ENCODE measurements around the gene TMC2. TPM values are rescaled to one million over a fixed set of nuclear protein-coding genes. Genes with fewer than 3 reads are reported as not detected.
"Not testable (repeated sequence)": the region's sequence is repeated elsewhere in the genome, so short reads cannot be mapped to it uniquely, and the experiment has no call there.

Gene TMC2
- total RNA-seq, 1 donor from 2014 or later, result not detected

- Histone ChIP-seq H3K27ac (replicated peaks) (no peak overlapping the region), H3K4me3 (no peak overlapping the region), H3K27me3 (ENCODE audit: low read depth) (no peaks in the 10 kb centered on the region), H3K36me3 (no peaks in the 10 kb centered on the region), H3K9me3 (replicated peaks) (no peaks in the 10 kb centered on the region), H3K4me1 (no peaks in the 10 kb centered on the region)
- DNase-seq, result no peak
- TF ChIP-seq CTCF (IDR thresholded peaks at IDR 0.05; ENCODE audit: borderline replicate concordance), result no peak
- intact Hi-C loops (cut with micrococcal nuclease), result no loop called here
Measured at GRCh38 chr20:2672446-2672845, 136.1 kb downstream of the TMC2 start.

- H3K27ac ChIP-seq (replicated peaks), result no peak overlapping the region
- no peaks in the 10 kb centered on the region for H3K36me3 ChIP-seq
- H3K4me1 ChIP-seq, result no peaks in the 10 kb centered on the region
- intact Hi-C loops (cut with micrococcal nuclease), result no loop called here
- H3K4me3 ChIP-seq, result no peak overlapping the region
- no peaks in the 10 kb centered on the region for H3K27me3 ChIP-seq (ENCODE audit: low read depth)
- no peak for TF ChIP-seq CTCF (IDR thresholded peaks at IDR 0.05; ENCODE audit: borderline replicate concordance)
- no peak for DNase-seq
- H3K9me3 ChIP-seq (replicated peaks), result no peaks in the 10 kb centered on the region
Measured at GRCh38 chr20:2673453-2673852, 137.1 kb downstream of the TMC2 start.

- Histone ChIP-seq H3K27me3 (ENCODE audit: low read depth) (peaks cover 19% of the 10 kb centered on the region), H3K27ac (replicated peaks) (no peak overlapping the region), H3K4me3 (no peak overlapping the region), H3K4me1 (no peaks in the 10 kb centered on the region), H3K9me3 (replicated peaks) (no peaks in the 10 kb centered on the region), H3K36me3 (no peaks in the 10 kb centered on the region)
- TF ChIP-seq CTCF (IDR thresholded peaks at IDR 0.05; ENCODE audit: borderline replicate concordance), result no peak
- intact Hi-C loops (cut with micrococcal nuclease), result no loop called here
- DNase-seq, result no peak
Measured at GRCh38 chr20:2680046-2680445, 143.7 kb downstream of the TMC2 start.

- H3K27ac ChIP-seq (replicated peaks); H3K9me3 ChIP-seq (replicated peaks); intact Hi-C loops (cut with micrococcal nuclease); H3K4me1 ChIP-seq; DNase-seq; H3K4me3 ChIP-seq; H3K36me3 ChIP-seq: not testable (repeated sequence)
- H3K27me3 ChIP-seq (ENCODE audit: low read depth), result peaks cover 37% of the 10 kb centered on the region
Measured at GRCh38 chr20:2682040-2682439, 145.7 kb downstream of the TMC2 start.

GRCh38 chr20:2684817-2685216, 148.4 kb downstream of the TMC2 start:
- intact Hi-C loops (cut with micrococcal nuclease), result not testable (repeated sequence)

GRCh38 chr20:2687514-2687913, 151.1 kb downstream of the TMC2 start:
- DNase-seq, result no peak

More at GRCh38 chr20:2684817-2685216, 148.4 kb downstream of the TMC2 start:
- H3K9me3 ChIP-seq (replicated peaks); H3K36me3 ChIP-seq; H3K4me1 ChIP-seq; H3K4me3 ChIP-seq; DNase-seq; H3K27ac ChIP-seq (replicated peaks): not testable (repeated sequence)
- H3K27me3 ChIP-seq (ENCODE audit: low read depth), result peaks cover 51% of the 10 kb centered on the region

More at GRCh38 chr20:2687514-2687913, 151.1 kb downstream of the TMC2 start:
- no peak for TF ChIP-seq CTCF (IDR thresholded peaks at IDR 0.05; ENCODE audit: borderline replicate concordance)
- Histone ChIP-seq H3K4me1 (peaks cover 15% of the 10 kb centered on the region), H3K9me3 (replicated peaks) (no peaks in the 10 kb centered on the region), H3K4me3 (no peak overlapping the region), H3K27ac (replicated peaks) (no peak overlapping the region), H3K27me3 (ENCODE audit: low read depth) (peaks cover 32% of the 10 kb centered on the region), H3K36me3 (no peaks in the 10 kb centered on the region)
- intact Hi-C loops (cut with micrococcal nuclease), result no loop called here
